HuH-7.5 (cell line): ENCODE measurements around the gene NXF1.
A peak's percentile ranks its signal among the peaks of the same experiment; 100 is the strongest.
"Not testable (repeated sequence)": the region's sequence is repeated elsewhere in the genome, so short reads cannot be mapped to it uniquely, and the experiment has no call there.

ENCODE experiments used
- DNase-seq: peaks from one replicate; pipeline ENCODE4 v3.0.0; 2011; ENCODE audit warnings: low spot score

The NXF1 gene

DNA sequence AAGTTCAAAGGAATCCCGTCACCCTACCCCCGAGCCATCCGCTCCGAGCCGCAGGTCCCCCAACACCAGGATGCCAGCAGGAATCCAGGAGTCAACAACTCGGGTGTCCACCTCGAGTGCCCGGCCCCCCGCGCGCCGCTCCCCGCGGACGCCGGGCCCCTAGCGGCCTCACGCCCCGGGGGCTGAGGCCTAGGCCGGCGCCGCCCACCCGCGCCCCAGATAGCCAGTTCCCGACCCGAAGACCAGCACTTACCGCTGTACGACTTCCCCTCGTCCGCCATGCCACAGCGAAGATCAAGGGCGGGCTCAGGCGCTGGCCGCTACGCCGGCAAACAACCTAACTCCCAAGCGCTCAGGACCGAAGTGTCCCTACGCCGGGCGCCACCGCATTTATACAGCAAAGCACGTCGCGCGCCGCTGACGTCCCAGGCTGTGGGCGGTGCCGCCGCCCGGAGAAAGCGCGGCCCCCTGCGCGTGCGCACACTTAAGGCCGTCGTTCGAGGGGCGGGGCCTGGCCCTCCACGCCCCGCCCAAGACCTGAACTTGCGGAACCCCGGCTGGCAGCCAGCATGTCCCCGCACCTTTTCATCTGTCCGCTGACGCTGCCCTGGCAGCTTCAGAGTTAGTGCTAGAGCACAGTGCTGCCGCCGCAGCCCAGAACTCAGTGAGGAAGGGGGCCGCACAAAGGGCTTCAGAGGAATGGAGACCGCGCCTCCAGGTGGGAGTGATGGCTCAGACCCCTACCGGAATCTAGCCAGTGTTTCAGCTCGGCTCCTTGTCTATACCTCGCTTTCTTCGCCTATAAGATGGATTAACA lies at the start of gene NXF1:
NXF1 (minus strand) TSS at position 365 of the 817 bp plus-strand sequence; CDS start at position 281, 84 bp downstream.
- DNase-seq: peak; percentile 89

DNA sequence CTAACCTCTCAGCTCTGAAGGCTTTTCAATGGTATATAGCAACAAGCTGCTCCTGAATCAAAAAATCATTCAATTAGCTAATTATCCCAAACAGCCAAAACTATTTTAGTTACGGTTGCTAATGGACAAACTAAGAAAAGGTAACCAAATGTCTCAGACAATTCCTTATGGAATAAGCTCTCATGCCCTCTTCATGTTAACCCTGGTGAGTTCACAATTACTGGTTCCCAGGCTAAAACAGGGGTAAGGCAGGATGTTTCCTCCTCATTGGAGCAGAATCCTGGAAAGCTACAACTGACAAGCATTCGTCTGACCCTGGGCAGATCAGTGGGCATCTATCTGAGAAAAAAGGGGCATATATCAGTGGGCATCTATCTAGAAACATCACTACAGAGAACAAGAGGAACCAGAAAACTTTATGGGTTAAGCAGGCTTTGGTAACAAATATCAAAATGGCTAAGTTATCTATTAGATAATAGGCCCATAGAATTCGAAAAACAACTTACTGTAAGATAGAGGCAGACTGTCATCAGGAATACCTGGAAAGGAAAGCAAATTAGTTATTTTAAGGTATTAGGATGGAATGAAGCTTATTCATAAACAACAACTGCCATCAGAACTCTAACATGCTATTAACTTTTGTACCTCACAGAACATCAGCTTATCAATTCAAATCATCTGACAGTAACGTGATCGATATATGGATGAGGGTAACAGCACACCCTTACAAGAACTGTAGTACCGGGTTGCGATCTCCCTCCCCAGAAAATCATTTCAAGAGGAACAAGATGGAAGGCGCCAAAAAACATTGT lies 49.0 kb upstream of the NXF1 start:
- DNase-seq: no peak

GRCh38 chr11:62853279-62853965 lies 48.2 kb upstream of the NXF1 start:
- no peak for DNase-seq

DNA sequence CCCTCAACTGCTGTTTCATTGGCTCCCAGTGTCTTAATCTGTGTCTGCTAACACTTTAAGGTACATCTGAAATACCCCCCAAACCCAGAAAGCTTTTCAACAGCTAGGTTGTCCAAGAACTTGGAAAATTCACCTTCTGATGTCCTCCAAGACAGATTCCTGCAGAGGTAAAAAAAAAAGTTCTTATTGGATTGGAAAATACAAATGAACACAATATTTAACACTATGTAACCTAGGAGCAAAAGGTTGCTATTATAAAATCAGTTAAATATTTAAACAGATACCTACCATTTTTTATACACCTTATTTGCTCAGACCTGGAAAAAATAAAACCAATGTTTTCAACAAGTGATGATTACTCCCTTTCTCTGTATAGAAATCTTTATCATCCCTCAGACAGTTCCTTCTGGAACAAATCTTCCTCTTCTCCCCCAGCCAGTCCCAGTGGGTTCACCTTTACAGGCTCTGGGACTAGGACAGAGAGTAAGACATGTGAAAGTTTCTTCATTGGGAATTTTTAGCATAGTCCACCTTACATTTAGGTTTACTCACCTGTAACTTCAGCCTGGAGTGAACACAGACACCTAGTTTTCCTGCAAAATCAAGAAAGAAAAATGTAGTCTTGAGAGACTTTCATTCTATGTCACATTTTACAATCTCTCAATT lies 47.4 kb upstream of the NXF1 start:
- DNase-seq: no peak

- no peak for DNase-seq
These were observed 46.7 kb upstream of the NXF1 start for GRCh38 chr11:62851807-62852522.

- no peak for DNase-seq
These were observed 45.9 kb upstream of the NXF1 start for GRCh38 chr11:62850911-62851806.

DNA sequence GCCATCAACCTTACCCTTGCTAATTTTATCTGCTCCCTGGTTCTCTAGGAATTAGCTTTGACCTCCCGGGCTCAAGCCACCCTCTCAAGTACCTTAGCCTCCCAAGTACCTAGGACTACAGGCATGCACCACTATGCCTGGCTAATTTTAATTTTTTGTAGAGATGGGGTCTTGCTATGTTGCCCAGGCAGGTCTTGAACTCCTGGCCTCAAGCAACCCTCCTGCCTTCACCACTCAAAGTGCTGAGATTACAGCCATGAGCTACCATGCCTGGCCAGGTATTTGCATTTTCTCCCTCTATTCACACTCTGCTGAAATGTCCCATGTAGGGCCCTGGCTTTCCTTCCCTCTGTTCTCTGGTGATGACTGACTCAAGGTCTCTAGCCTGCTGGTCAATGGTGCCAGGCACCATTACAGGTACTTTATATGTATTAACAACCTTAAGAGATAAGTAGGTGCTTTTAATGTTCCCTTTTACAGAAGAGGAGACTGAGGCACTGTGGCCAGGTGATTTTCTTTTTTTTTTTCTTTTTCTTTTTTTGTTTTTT lies 42.6 kb upstream of the NXF1 start:
- DNase-seq: no peak

GRCh38 chr11:62846177-62846576 lies 40.9 kb upstream of the NXF1 start:
- no peak for DNase-seq

DNA sequence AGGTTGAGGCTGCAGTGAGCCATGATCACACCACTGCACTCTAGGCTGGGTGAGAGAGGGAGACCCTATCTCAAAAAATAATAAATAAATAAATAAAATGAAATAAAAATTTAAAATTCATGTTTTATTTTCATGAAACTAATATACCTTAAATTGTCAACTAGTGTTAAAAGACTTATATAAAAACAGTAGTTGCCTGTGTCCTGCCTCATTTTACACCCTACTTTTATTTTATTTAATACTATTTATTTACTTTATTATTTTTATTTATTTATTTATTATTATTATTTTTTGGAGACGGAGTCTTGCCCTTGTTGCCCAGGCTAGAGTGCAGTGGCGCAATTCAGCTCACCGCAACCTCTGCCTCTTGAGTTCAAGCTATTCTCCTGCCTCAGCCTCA lies 38.9 kb upstream of the NXF1 start:
- DNase-seq: no peak

GRCh38 chr11:62843466-62843865 lies 38.2 kb upstream of the NXF1 start:
- no peak for DNase-seq

- DNase-seq: not testable (repeated sequence)
These were observed 37.7 kb upstream of the NXF1 start for GRCh38 chr11:62842891-62843290.

DNA sequence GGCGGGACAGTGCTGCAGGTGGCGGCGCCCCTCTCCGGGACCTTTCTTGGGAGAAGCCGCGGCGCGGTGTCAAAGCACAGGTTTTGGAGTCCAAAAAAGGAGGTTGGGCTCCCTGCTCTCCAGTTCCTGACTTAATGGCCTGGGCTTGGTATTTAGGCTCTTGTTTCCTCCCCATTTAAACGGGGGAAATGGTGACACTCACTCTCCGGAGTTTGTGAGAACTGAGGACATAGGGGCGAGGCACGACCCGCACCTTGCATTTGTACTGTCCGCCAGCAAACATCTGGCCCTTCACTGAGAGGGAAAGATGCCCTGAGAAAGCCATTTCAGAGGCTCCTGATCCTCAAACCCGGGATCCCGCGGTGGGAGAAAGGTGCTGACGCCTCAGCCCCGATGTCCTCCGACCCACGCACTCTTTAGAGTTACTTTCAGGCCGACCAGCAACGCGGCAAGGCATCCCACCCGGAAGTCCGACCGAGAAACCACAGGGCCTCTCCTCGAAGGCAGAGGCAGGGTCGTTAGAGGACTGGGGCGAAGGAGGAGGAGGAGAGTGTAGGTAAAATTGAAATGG lies 37.0 kb upstream of the NXF1 start:
- no peak for DNase-seq

DNA sequence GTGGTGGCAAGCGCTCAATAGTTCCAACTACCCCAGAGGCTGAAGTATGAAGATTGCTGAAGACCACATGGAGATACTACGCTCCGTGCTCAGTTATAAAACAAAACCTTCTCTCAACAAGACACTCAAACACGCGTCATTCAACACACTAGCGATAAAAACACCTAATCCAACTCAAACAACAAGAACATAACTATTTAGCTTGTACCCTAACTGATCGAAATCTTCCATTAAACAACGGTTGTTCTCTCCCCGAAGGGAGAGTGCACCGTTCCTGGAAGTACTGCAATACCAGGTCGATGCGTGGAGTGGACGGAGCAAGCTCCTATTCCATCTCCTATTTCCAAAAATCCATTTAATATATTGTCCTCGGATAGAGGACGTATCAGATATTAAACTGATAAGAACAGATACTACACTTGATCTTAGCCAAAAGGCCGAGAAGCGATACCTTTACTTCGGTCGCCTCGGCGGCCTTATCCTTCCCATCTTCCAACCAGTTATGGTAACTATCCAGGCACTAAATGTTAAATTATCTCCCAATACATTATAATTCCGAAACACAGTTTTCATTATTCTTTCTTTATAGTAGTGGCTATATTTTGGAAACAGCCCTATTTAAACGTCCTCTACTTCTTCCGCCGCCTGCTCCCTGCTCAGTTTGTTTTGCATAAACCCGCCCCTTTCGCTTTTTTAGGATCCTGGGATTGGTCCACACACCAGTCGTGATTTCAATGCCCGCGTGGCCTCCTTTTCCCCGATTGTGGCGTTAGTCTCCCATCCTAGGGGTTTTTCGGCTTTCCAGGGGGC lies 36.3 kb upstream of the NXF1 start:
- peak; percentile 86 for DNase-seq

DNA sequence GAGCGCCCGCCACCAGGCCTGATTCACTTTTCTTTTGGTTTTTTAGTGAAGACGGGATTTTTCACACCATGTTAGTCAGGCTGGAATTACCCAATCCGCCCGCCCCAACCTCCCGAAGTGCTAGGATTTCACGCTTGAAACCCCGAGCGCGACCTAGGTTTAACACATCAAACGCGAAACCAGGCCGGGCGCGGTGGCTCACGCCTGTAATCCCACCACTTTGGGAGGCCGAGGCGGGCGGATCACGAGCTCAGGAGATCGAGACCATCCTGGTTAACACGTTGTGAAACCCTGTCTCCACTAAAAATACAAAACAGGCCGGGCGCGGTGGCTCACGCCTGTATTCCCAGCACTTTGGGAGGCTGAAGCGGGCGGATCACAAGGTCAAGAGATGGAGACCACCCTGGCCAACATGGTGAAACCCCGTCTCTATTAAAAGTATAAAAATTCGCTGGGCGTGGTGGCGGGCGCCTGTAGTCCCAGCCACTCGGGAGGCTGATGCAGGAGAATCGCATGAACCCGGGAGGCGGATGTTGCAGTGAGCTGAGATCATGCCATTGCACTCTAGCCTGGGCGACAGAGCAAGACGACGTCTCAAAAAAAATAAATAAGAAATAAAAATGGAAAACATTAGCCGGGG lies 35.6 kb upstream of the NXF1 start:
- not testable (repeated sequence) for DNase-seq

- DNase-seq: peak; percentile 69
These were observed 34.1 kb upstream of the NXF1 start, which contains the start of gene WDR74 for GRCh38 chr11:62839050-62839945. Gene WDR74 (minus strand): TSS chr11:62839590. CDS start chr11:62839570, 20 bp downstream.

DNA sequence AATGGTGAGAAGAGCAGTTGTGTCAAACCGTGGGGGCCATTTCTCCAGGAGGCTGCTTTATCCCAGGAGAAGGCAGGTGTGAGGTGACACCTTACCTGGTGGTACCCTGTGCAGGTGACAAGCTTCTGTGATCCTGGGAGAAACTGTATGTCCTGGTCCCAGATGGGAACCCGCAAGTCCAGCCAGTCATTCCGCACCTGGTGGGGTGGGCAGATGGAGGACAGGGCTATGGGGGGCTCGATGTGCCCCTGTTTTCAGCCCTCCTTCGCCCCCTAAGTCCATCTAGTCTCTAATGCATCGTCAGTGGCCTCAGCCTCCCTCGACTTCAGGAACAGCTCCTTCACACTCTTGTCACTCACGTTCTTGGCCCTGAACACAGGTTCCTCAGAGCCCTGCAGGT lies 30.1 kb upstream of the NXF1 start:
- DNase-seq: no peak
